Kidney (tissue), 14 donors: ENCODE measurements around the gene WIPF1. TPM values are rescaled to one million over a fixed set of nuclear protein-coding genes. Genes with fewer than 3 reads are reported as not detected.

Source experiments
- DNase-seq, 5 donors: peaks; one replicate each; pipeline ENCODE4 v3.0.0-alpha.2; 2013 to 2020
- FAIRE-seq: peaks from 2 replicates; lab custom pipeline; 2012; peaks lifted over from hg19 to GRCh38; lab: Jason Lieb, UNC
- H3K27ac ChIP-seq, 2 donors: one replicate each; pipeline ENCODE4 v1.7.0; 2013; ENCODE audit warnings: low read depth in 2 of 2, low read length in 2 of 2, inconsistent platforms in 1 of 2
- H3K27me3 ChIP-seq: one replicate; pipeline ENCODE4 v1.7.1; 2013; ENCODE audit warnings: low read length, inconsistent platforms; ENCODE audit not compliant: control insufficient read depth, insufficient read depth
- H3K36me3 ChIP-seq, 3 donors: one replicate each; pipeline versions ENCODE4 v1.7.0 to v1.7.1; 2013; ENCODE audit warnings: low read length in 3 of 3, control low read depth in 1 of 3, inconsistent platforms in 1 of 3; ENCODE audit not compliant: insufficient read depth in 3 of 3, control insufficient read depth in 2 of 3
- H3K4me1 ChIP-seq, 3 donors: one replicate each; pipeline versions ENCODE4 v1.7.0 to v1.7.1; 2013; ENCODE audit warnings: low read length in 3 of 3, inconsistent platforms in 1 of 3, low read depth in 1 of 3; ENCODE audit not compliant: control insufficient read depth in 2 of 3, insufficient read depth in 2 of 3
- H3K4me3 ChIP-seq, 3 donors: one replicate each; pipeline versions ENCODE4 v1.7.0 to v1.8.1; 2013; ENCODE audit warnings: low read length in 3 of 3, control low read depth in 1 of 3, inconsistent platforms in 1 of 3
- H3K9ac ChIP-seq, 3 donors: one replicate each; pipeline versions ENCODE4 v1.7.0 to v1.7.1; 2013; ENCODE audit warnings: low read length in 3 of 3, control low read depth in 1 of 3, inconsistent platforms in 1 of 3
- H3K9me3 ChIP-seq, 3 donors: one replicate each; pipeline versions ENCODE4 v1.7.0 to v1.7.1; 2013; ENCODE audit warnings: low read length in 3 of 3, control low read depth in 1 of 3, inconsistent platforms in 1 of 3; ENCODE audit not compliant: control insufficient read depth in 2 of 3, insufficient read depth in 1 of 3
- CTCF ChIP-seq: IDR thresholded peaks from 3 replicates; pipeline ENCODE4 v1.5.1; 2012; ENCODE audit warnings: mild to moderate bottlenecking, moderate library complexity, borderline replicate concordance; ENCODE audit not compliant: insufficient read depth; ENCODE audit errors: extremely low read depth
- intact Hi-C: fragments of 100-400 bp; cut with DNase I; formaldehyde crosslinking; loops from one replicate; pipeline ENCODE4 v1.11.1; 2022
- polyA plus RNA-seq: library from polyadenylated mRNA; stranded (reverse); fragments of 350-450 nt; fragmentation: Illumina TruSeq; extraction: RNeasy Lipid Tissue Mini Kit (QIAGEN cat#74804); gene quantifications from one replicate; pipeline ENCODE4 v1.2.3, GENCODE V29; 2014; ENCODE audit warnings: low read depth, low replicate concordance; ENCODE audit not compliant: insufficient read depth
- total RNA-seq: library from RNA; stranded (reverse); fragmentation: NEBNext Ultra II Directional; extraction: Animal tissue kit (Norgen Biotek cat#: 25700); gene quantifications from one replicate; pipeline ENCODE4 v1.2.1, GENCODE V29; 2021
- donor health status: control.
- donor health status: control.
- donor health status: control.
- donor health status: control.
- donor health status: control.
- donor health status: DM: yes; HTN: yes; CAD: no.
- donor health status: Normal renal cell carcinoma (clear cell type).

The WIPF1 gene
- total and polyA plus RNA-seq, 2 donors from 2014 or later, result 11.7 to 55.0 TPM

GRCh38 chr2:174561283-174561971, 36.2 kb downstream of the WIPF1 start:
- Histone ChIP-seq H3K4me1 (peaks cover 0 to 3% (median 0%) of the 10 kb centered on the region in 3 donors), H3K27ac (no peak overlapping the region), H3K4me3 (no peak overlapping the region), H3K9me3 (no peaks in the 10 kb centered on the region), H3K27me3 (no peaks in the 10 kb centered on the region), H3K9ac (no peak overlapping the region), H3K36me3 (peaks cover 0 to 4% (median 0%) of the 10 kb centered on the region in 3 donors)
- no peak for FAIRE-seq
- peak in 2 of 5 donors; percentile 27 to 78 for DNase-seq
- no peak for TF ChIP-seq CTCF
- intact Hi-C loops, result no loop called here

GRCh38 chr2:174560737-174561136, 36.9 kb downstream of the WIPF1 start:
- Histone ChIP-seq H3K9me3 (no peaks in the 10 kb centered on the region), H3K9ac (no peak overlapping the region), H3K4me3 (no peak overlapping the region), H3K4me1 (peaks cover 0 to 3% (median 0%) of the 10 kb centered on the region in 3 donors), H3K27me3 (no peaks in the 10 kb centered on the region), H3K36me3 (peaks cover 0 to 4% (median 0%) of the 10 kb centered on the region in 3 donors), H3K27ac (no peak overlapping the region)
- intact Hi-C loops, result no loop called here
- TF ChIP-seq CTCF, result no peak
- peak; percentile 53 for FAIRE-seq
- DNase-seq, result no peak

- H3K27me3 ChIP-seq, result no peaks in the 10 kb centered on the region
- DNase-seq (no peak), FAIRE-seq (no peak)
- peaks cover 0 to 3% (median 0%) of the 10 kb centered on the region in 3 donors for H3K4me1 ChIP-seq
- H3K36me3 ChIP-seq, result no peaks in the 10 kb centered on the region
- no peak overlapping the region for H3K9ac ChIP-seq
- no peaks in the 10 kb centered on the region for H3K9me3 ChIP-seq
- H3K27ac ChIP-seq, result no peak overlapping the region
- no peak for TF ChIP-seq CTCF
- no peak overlapping the region for H3K4me3 ChIP-seq
- intact Hi-C loops, result no loop called here
Observed at GRCh38 chr2:174555998-174556397, 41.6 kb downstream of the WIPF1 start.
